Measurements from ENCODE around the gene KRT86.

- TF ChIP-seq SUZ12 (IDR thresholded peaks at IDR 0.05; ENCODE audit: extremely low read depth, insufficient read depth, insufficient read length) (no peak), ZNF274 (IDR thresholded peaks at IDR 0.05; ENCODE audit: low read depth, low read length) (no peak), YY1 (IDR thresholded peaks at IDR 0.05; ENCODE audit: insufficient read depth, insufficient read length) (no peak)
Observed at GRCh38 chr12:52355176-52355575, 80.7 kb downstream of the KRT86 start.

Data from NT2/D1 (cell line).